Measurements from ENCODE around the gene TM4SF5.

TM4SF5 gene

GRCh38 chr17:4811471-4811870, 39.8 kb downstream of the TM4SF5 start:
- TF ChIP-seq CTCF (IDR thresholded peaks at IDR 0.05; ENCODE audit: insufficient read depth, low read length) (no peak), GABPA (IDR thresholded peaks at IDR 0.05; ENCODE audit: low read depth) (no peak), SPI1 (IDR thresholded peaks at IDR 0.05; ENCODE audit: borderline replicate concordance, low read depth) (no peak), POLR2AphosphoS5 (IDR thresholded peaks at IDR 0.05; ENCODE audit: low read depth) (no peak), REST (IDR thresholded peaks at IDR 0.05; ENCODE audit: insufficient replicate concordance, low read depth) (no peak)
- Histone ChIP-seq H3K27me3 (ENCODE audit: insufficient read depth, poor library complexity, severe bottlenecking) (peaks cover 3% of the 10 kb centered on the region), H3K4me3 (replicated peaks; ENCODE audit: insufficient read depth, low read length) (no peak overlapping the region), H3K27ac (replicated peaks) (no peak overlapping the region)
- no peak for DNase-seq (ENCODE audit: low read depth in 1 of 2, low spot score in 1 of 2)

DNA sequence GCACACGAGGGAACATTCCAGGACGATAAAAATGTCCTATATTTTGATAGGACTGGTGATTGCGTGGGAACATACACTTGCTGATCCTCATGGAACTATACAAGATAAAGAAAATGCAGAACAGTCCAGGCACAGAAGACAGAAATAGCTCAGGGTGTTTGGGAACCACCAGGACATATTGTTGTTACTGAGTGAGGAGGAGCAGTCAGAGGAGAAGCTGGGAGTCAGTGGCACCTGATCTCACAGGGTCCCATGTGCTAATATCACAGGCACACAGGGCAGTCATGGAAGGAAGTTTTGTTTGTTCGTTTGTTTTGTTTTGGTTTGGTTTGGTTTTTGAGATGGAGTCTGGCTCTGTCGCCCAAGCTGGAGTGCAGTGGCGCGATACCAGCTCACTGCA, 41.0 kb downstream of the TM4SF5 start:
- TF ChIP-seq CTCF (IDR thresholded peaks at IDR 0.05; ENCODE audit: insufficient read depth, low read length), result no peak
- no peak for TF ChIP-seq GABPA (IDR thresholded peaks at IDR 0.05; ENCODE audit: low read depth)
- TF ChIP-seq POLR2AphosphoS5 (IDR thresholded peaks at IDR 0.05; ENCODE audit: low read depth), result no peak
- TF ChIP-seq SPI1 (IDR thresholded peaks at IDR 0.05; ENCODE audit: borderline replicate concordance, low read depth), result no peak
- TF ChIP-seq REST (IDR thresholded peaks at IDR 0.05; ENCODE audit: insufficient replicate concordance, low read depth), result no peak
- no peak overlapping the region for H3K27ac ChIP-seq (replicated peaks)
- DNase-seq (ENCODE audit: low read depth in 1 of 2, low spot score in 1 of 2), result no peak
- peaks cover 2% of the 10 kb centered on the region for H3K27me3 ChIP-seq (ENCODE audit: insufficient read depth, poor library complexity, severe bottlenecking)
- no peak overlapping the region for H3K4me3 ChIP-seq (replicated peaks; ENCODE audit: insufficient read depth, low read length)

- H3K4me3 ChIP-seq (replicated peaks; ENCODE audit: insufficient read depth, low read length), result no peak overlapping the region
- TF ChIP-seq POLR2AphosphoS5 (IDR thresholded peaks at IDR 0.05; ENCODE audit: low read depth) (no peak), CTCF (IDR thresholded peaks at IDR 0.05; ENCODE audit: insufficient read depth, low read length) (peak; percentile 9)
- no peak overlapping the region for H3K27ac ChIP-seq (replicated peaks)
- H3K27me3 ChIP-seq (ENCODE audit: insufficient read depth, poor library complexity, severe bottlenecking), result no peaks in the 10 kb centered on the region
- DNase-seq (ENCODE audit: low read depth in 1 of 2, low spot score in 1 of 2), result no peak
These were observed 43.5 kb downstream of the TM4SF5 start for GRCh38 chr17:4815043-4815675.

DNA sequence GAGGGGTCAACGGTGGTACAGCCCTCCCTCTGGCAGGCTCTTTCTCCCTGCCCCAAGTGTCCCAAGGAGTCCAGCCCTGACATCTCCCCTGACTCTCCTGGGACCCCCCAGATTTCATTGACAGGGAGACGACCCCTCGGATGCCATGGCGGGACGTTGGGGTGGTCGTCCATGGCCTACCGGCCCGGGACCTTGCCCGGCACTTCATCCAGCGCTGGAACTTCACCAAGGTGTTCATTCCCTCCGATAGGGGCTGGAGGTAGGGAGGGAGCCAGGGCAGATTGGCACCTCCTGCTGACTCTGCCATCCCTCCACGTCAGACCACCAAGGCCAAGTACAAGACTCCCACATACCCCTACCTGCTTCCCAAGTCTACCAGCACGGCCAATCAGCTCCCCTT, 45.1 kb downstream of the TM4SF5 start:
- Histone ChIP-seq H3K27me3 (ENCODE audit: insufficient read depth, poor library complexity, severe bottlenecking) (no peaks in the 10 kb centered on the region), H3K27ac (replicated peaks) (no peak overlapping the region), H3K4me3 (replicated peaks; ENCODE audit: insufficient read depth, low read length) (no peak overlapping the region)
- DNase-seq (ENCODE audit: low read depth in 1 of 2, low spot score in 1 of 2), result no peak
- TF ChIP-seq SPI1 (IDR thresholded peaks at IDR 0.05; ENCODE audit: borderline replicate concordance, low read depth), result no peak
- TF ChIP-seq REST (IDR thresholded peaks at IDR 0.05; ENCODE audit: insufficient replicate concordance, low read depth), result no peak
- TF ChIP-seq CTCF (IDR thresholded peaks at IDR 0.05; ENCODE audit: insufficient read depth, low read length), result no peak
- no peak for TF ChIP-seq POLR2AphosphoS5 (IDR thresholded peaks at IDR 0.05; ENCODE audit: low read depth)
- TF ChIP-seq GABPA (IDR thresholded peaks at IDR 0.05; ENCODE audit: low read depth), result no peak

All from HL-60 (cell line).